Dermis blood vessel endothelial cell (primary cell): ENCODE results near the gene FTL. TPM values are rescaled to one million over a fixed set of nuclear protein-coding genes. Genes with fewer than 3 reads are reported as not detected.

Source experiments
- DNase-seq: peaks from one replicate; pipeline ENCODE4 v3.0.0; 2010
- total RNA-seq: library from RNA; depleted of rRNA; stranded (reverse); fragments of >200 nt; gene quantifications from 2 replicates; pipeline ENCODE4 v1.2.3, GENCODE V29; 2014

Gene FTL
- total RNA-seq, 1 donor from 2014 or later: 1,252 TPM

- no peak for DNase-seq
Observed at GRCh38 chr19:48966541-48967345, 1.6 kb downstream of the FTL start.

GRCh38 chr19:48967346-48968178, 2.5 kb downstream of the FTL start:
- no peak for DNase-seq

GRCh38 chr19:48968179-48968661, 3.1 kb downstream of the FTL start:
- no peak for DNase-seq

- DNase-seq: no peak
Observed at GRCh38 chr19:48968813-48969218, 3.7 kb downstream of the FTL start.

GRCh38 chr19:48969276-48970138, 4.4 kb downstream of the FTL start:
- peak; percentile 36 for DNase-seq

DNA sequence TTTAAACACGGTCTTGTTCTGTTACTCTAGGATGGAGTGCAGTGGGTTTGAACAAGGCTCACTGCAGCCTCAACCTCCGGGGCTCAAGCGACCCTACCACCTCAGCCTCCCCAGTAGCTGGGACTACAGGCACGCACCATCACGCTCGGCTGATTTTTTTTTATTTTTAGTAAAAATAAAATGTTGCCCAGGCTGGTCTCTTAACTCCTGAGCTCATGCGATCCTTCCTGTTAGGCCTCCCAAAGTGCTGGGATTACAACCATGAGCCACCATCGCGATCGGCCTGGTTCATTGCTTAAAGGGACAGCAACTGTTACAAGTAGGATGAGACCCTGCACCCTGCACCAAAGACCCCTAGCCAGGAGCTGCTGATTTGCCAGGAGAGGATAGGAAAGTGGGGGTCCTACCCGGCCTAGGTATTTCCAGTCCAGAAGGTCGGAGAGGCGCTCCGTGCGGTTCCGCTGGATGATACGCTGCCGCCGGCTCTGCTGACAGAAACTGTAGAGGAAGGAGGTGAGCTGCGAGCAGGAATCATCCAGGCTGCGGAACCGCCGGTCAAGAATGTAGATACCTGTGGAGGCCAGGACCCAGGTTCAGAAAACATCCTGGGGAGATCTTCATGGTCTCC, 5.1 kb downstream of the FTL start:
- DNase-seq: no peak

DNA sequence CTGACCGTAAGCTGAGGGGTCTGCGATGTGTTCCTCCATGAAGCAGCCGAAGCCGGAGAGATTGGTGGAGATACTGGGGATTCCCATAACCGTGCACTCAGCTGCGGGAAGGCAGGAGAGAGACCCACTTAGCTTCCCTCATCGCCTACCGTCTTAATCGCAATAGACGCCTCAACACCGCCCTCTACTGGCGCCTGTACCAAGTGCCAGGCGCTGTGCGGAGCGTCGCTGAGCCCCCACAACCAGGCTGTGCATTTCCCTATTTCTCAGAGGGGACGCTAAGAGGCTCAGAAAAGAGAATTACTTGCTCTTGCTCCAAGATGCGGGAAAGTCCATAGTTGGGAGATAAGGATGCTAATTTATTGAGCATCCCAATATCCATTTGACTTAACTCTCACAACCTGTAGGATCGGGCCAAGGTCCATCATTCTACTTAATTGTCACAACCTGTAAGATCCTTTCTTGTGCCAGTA, 5.8 kb downstream of the FTL start:
- peak; percentile 91 for DNase-seq

- DNase-seq: peak; percentile 48
Observed at GRCh38 chr19:48975947-48976847, 11.1 kb downstream of the FTL start.

DNA sequence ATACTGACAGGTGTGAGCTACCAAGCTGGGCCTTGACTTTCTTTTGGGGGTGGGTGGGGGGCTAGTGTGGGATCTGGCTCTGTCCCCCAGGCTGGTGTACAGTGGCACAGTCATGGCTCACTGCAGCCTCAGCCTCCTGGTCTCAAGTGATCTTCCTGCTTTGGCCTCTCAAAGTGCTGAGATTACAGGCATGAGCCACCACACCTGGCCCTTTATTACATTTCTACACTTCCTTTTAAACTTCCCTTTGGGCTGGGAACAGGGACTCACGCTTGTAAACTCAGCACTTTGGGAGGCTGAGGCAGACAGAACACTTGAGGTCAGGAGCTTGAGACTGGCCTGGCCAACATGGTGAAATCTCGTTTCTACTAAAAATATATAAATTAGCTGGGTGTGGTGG, 12.0 kb downstream of the FTL start:
- DNase-seq: no peak

- DNase-seq: no peak
Observed at GRCh38 chr19:48982280-48982679, 17.2 kb downstream of the FTL start.

DNA sequence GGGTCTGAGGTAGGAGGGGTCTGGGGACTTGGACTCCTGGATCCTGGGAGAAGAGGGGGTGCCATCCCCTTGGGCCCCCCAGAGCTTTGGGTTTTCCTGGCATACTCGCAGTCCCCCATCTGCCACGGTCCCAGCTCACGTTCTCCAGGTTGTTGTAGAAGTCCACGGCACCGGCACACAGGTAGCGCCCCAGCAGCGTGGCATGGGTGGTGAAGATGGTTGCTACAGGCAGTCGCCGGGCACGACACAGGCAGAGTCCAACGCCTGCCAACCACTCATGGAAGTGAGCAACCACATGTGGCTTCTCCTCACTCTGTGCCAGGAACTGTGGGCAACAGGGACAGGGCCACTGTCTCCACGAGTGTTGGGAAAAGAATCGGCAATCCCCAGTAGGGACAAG, 20.6 kb downstream of the FTL start:
- DNase-seq: no peak

DNA sequence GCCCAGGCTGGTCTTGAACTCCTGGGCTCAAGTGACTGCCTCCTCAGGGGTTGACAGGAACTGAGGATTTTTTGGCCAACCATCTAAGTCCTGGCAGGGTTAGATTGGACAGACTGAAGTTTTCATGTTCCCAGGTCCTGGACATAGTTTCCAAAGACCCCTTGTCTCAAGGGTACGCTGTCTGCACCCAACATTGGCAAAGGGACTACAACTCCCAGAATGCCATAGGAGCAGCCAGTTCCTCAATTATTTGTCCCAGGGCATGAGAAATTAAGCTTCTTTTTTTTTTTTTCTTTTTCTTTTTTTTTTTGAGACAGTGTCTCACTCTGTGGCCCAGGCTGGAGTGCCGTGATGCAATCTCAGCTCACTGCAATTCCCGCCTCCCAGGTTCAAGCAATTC, 21.1 kb downstream of the FTL start:
- DNase-seq: no peak

DNA sequence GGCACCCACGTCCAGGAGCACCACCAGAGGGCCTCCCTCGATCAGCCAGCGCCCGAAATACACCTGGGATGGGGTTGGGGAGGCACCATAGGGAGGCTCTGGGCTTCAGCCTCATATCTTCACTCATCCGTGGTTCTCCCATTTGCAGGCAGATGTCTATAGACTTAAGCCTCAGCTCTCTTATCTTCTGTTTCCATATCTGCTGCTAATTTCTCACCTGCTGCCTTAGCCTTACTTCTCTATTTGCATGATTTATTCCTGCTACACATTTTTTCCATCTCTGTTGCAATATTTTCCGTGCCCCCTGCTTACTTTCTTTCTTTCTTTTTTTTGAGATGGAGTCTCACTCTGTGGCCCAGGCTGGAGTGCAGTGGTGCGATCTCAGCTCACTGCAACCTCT, 22.2 kb downstream of the FTL start:
- no peak for DNase-seq

- no peak for DNase-seq
Observed at GRCh38 chr19:48988286-48988685, 23.2 kb downstream of the FTL start.

GRCh38 chr19:48988860-48989259, 23.8 kb downstream of the FTL start:
- no peak for DNase-seq

DNA sequence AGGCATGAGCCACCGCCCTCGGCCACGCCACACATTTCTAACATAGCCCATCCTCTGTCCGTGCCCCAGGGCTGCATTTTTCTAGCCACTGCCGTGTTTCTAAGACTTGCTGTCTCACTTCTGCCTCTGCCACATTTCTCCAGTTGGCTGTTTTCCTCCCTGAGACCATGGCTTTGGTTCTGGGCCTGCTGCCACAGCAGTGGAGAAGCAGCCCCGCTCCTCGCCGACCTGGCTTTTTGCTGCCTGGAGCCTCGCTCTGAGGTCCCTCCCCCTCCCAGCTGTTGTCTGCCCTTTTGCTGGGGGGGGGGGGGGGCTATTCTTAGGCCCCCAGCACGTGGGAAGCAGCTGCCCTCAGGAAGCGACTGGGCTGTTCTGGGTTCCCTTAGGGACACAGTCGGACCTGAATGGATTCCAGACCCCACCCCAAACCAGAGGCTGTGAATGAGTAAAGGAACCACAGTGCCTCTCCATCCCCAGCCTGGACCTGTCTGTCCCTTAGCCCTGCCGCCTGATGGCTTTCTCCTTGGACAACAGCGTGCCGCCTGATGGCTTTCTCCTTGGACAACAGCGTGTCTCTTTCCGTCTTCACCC, 24.7 kb downstream of the FTL start:
- DNase-seq: no peak

GRCh38 chr19:48990400-48990799, 25.3 kb downstream of the FTL start:
- no peak for DNase-seq

DNA sequence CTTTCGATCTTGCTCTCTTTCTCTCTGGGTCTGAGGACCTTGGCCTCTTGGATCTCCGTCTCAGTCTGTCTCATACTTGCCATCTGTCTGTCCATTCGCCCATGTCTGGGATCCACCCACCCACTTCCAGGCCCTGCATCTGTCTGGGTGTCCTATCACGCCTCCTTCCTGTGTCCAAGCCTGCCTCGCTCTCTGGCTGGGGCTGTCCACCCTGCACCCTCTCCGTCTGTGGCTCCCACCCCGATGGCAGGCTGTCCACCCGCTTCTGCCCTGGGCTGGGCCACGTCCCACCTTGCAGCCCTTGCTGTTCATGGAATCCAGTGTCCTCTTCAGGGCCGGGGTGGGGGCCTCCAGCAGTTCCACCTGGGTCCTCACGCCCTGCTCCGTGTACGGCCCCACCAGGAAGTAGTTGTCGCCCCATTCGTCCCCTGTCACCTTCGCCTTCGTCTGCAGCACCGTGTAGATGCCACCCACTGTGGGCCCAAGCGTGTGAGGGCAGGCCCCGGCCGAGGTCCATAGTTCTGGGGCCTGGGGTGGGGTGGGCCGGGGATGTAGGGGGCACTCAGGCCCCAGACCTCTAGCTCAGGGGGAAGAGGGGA, 26.0 kb downstream of the FTL start:
- DNase-seq: no peak

DNA sequence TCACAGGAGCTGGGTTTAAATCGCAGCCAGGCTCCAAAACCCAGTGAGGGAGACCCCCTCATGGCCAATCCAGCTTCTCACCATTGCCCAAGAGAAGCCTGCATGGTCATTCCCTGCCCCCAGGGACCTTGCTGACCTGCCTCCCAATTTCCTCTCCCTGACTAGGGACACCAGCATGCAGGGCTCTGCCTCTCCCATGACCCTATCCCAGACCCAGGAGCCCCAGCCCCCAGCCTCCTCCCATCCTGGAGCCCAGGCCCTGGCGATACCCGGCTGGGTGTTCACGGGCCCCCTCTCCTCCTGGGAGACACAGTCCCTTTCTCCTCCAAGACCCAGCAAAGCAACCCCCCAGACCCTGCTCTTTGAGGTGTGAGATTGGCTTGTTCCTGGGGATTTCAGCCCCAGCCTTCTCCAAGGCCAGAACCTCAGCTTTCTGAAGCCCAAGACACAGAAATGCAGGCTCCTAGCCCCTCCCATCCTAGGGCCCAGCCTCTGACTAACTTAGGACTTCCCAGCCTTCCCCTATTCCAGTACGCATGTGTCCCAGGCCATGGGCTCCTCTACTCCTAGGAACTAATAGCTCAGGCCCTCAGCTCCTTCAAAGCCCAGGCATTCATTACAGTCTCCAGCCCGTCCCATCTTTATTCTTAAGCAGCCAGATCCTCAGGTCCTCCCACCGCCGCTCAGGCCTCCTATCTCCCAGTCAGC, 26.9 kb downstream of the FTL start:
- peak; percentile 81 for DNase-seq
